Fibroblast of lung (primary cell): Measurements from ENCODE around the gene TPRKB.

ENCODE experiments used
- EZH2 ChIP-seq: IDR thresholded peaks from 2 replicates; pipeline ENCODE4 v1.5.1; 2012; ENCODE audit warnings: low read length, control low read depth, mild to moderate bottlenecking; ENCODE audit errors: missing control alignments
- TF ChIP-seq, protein P1 (sequence below), 2 donors: IDR thresholded peaks in 1 of 2; conservative IDR thresholded peaks in 1 of 2; 1 replicate in 1 of 2; 2 replicates in 1 of 2; pipeline ENCODE4 v1.5.1; 2011 to 2012; ENCODE audit warnings: low read length in 2 of 2, control low read depth in 1 of 2, inconsistent platforms in 1 of 2, low read depth in 1 of 2, mild to moderate bottlenecking in 1 of 2

DNA sequence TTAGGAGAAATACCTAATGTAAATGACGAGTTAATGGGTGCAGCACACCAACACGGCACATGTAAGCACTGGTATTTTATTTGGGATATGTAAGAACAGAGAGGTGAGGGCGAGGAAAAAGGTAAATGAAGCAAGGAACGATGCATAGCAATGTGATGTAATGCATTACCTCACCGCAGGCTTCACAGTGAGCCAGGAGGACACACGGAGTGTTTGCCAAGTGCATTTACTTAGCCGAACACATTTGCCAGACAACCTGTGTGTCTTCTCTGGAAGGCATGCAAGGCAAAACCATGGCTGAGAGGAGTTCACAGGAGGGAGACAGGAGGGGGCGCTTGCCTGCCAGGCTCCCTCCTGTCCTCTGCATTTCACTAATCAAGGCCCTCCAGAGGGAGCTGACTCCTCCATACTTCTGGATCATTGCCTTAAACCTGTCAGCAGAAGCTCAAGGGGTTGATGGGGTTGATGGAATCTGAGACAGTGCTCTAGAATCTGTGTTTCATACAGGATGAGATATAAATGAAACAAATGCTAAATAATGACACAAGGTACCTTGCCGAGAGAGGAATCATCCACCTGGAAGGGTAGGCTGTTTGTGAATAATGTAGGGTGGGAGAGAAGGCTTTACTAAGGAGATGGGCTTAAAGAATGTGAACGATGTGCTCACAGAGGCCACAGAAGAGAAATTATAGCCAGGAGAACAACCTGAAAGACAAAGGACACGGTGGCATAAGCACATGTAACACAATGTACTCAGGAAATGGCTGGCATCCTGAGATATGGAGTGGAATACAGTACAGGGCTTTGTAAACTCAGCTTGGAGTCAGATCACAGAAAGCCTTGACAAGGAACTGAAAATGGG lies 9.1 kb upstream of the TPRKB start:
- TF ChIP-seq, protein P1, sequence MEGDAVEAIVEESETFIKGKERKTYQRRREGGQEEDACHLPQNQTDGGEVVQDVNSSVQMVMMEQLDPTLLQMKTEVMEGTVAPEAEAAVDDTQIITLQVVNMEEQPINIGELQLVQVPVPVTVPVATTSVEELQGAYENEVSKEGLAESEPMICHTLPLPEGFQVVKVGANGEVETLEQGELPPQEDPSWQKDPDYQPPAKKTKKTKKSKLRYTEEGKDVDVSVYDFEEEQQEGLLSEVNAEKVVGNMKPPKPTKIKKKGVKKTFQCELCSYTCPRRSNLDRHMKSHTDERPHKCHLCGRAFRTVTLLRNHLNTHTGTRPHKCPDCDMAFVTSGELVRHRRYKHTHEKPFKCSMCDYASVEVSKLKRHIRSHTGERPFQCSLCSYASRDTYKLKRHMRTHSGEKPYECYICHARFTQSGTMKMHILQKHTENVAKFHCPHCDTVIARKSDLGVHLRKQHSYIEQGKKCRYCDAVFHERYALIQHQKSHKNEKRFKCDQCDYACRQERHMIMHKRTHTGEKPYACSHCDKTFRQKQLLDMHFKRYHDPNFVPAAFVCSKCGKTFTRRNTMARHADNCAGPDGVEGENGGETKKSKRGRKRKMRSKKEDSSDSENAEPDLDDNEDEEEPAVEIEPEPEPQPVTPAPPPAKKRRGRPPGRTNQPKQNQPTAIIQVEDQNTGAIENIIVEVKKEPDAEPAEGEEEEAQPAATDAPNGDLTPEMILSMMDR (conservative IDR thresholded peaks at IDR 0.05 in 1 of 2, IDR thresholded peaks at IDR 0.05 in 1 of 2; ENCODE audit: low read depth in 1 of 2, low read length in 2 of 2), result no peak
- TF ChIP-seq EZH2, result no peak
